OCI-LY1 (cell line): ENCODE results near the gene GPR142.

Experiments
- H2AFZ ChIP-seq: fragments of 200-600 bp; sonication (generic), shearing (Covaris generic); 2 replicates; pipeline ENCODE4 v1.6.0; 2014; ENCODE audit warnings: antibody characterized with exemption, mild to moderate bottlenecking, low read length
- H3F3A ChIP-seq: fragments of 200-600 bp; sonication (generic), shearing (Covaris generic); 2 replicates; pipeline ENCODE4 v1.6.0; 2014; ENCODE audit warnings: mild to moderate bottlenecking, antibody characterized with exemption, low read length, moderate library complexity; ENCODE audit not compliant: insufficient read depth
- H3K27ac ChIP-seq: fragments of 200-600 bp; sonication (generic); 2 replicates; pipeline ENCODE4 v1.5.1; 2014; ENCODE audit warnings: low read length, mixed run types, mild to moderate bottlenecking, low read depth; ENCODE audit not compliant: poor library complexity, severe bottlenecking
- H3K27me3 ChIP-seq: fragments of 200-600 bp; sonication (generic); 2 replicates; pipeline ENCODE4 v1.6.0; 2014; ENCODE audit warnings: antibody characterized with exemption, mild to moderate bottlenecking, low read length, moderate library complexity; ENCODE audit not compliant: insufficient read depth
- H3K36me3 ChIP-seq: fragments of 200-600 bp; sonication (generic); 2 replicates; pipeline ENCODE4 v1.6.1; 2014; ENCODE audit warnings: mild to moderate bottlenecking, antibody characterized with exemption, low read length, moderate library complexity, mixed read lengths; ENCODE audit not compliant: insufficient read depth
- H3K4me1 ChIP-seq: fragments of 200-600 bp; sonication (generic); 2 replicates; pipeline ENCODE4 v1.5.1; 2014; ENCODE audit warnings: mild to moderate bottlenecking, low read length, moderate library complexity; ENCODE audit not compliant: insufficient read depth, severe bottlenecking
- H3K4me2 ChIP-seq: fragments of 200-600 bp; sonication (generic), shearing (Covaris generic); 2 replicates; pipeline ENCODE4 v1.6.1; 2014; ENCODE audit warnings: low read length
- H3K4me3 ChIP-seq: fragments of 200-600 bp; sonication (generic); 2 replicates; pipeline ENCODE4 v1.5.1; 2014; ENCODE audit warnings: low read length, low read depth, mild to moderate bottlenecking, mixed read lengths; ENCODE audit not compliant: poor library complexity, severe bottlenecking
- H3K79me2 ChIP-seq: fragments of 200-600 bp; shearing (Covaris generic); 2 replicates; pipeline ENCODE4 v1.6.1; 2016; ENCODE audit warnings: mixed run types, low read length, mixed read lengths; ENCODE audit not compliant: insufficient read depth
- H3K9ac ChIP-seq: fragments of 200-600 bp; sonication (generic), shearing (Covaris generic); 2 replicates; pipeline ENCODE4 v1.6.1; 2014; ENCODE audit warnings: mild to moderate bottlenecking, low read length, mixed read lengths
- H3K9me2 ChIP-seq: fragments of 200-600 bp; sonication (generic), shearing (Covaris generic); 2 replicates; pipeline ENCODE4 v1.6.1; 2014; ENCODE audit warnings: low read depth, mild to moderate bottlenecking, low read length, mixed read lengths
- H3K9me3 ChIP-seq: fragments of 200-600 bp; shearing (Covaris generic); 2 replicates; pipeline ENCODE4 v1.6.1; 2014; ENCODE audit warnings: low read length, mixed read lengths
- H4K20me1 ChIP-seq: fragments of 200-600 bp; sonication (generic), shearing (Covaris generic); 2 replicates; pipeline ENCODE4 v1.6.0; 2016; ENCODE audit warnings: mild to moderate bottlenecking, low read length; ENCODE audit not compliant: insufficient read depth
- EZH2 ChIP-seq: fragments of 200-600 bp; sonication (generic), shearing (Covaris generic); IDR thresholded peaks from 2 replicates; pipeline ENCODE4 v1.8.0; 2017; ENCODE audit warnings: borderline replicate concordance, mixed run types, mild to moderate bottlenecking, antibody characterized with exemption, low read length, moderate library complexity, mixed read lengths
- TF ChIP-seq, protein P1 (sequence below): fragments of 200-600 bp; sonication (generic), shearing (Covaris generic); IDR thresholded peaks from 2 replicates; pipeline ENCODE4 v1.5.1; 2017; ENCODE audit warnings: mild to moderate bottlenecking, antibody characterized with exemption, low read length, moderate library complexity, mixed read lengths

Gene GPR142

GRCh38 chr17:74415608-74416396, 48.5 kb downstream of the GPR142 start:
- Histone ChIP-seq H3K9ac (no peak overlapping the region), H2AFZ (no peak overlapping the region), H3K27ac (no peak overlapping the region), H3K4me3 (no peak overlapping the region), H3K36me3 (no peaks in the 10 kb centered on the region), H3K9me2 (no peaks in the 10 kb centered on the region), H3F3A (no peaks in the 10 kb centered on the region), H3K79me2 (no peaks in the 10 kb centered on the region), H3K4me1 (no peaks in the 10 kb centered on the region), H3K4me2 (no peak overlapping the region), H3K27me3 (no peaks in the 10 kb centered on the region), H3K9me3 (no peaks in the 10 kb centered on the region), H4K20me1 (no peaks in the 10 kb centered on the region)
- TF ChIP-seq, protein P1, sequence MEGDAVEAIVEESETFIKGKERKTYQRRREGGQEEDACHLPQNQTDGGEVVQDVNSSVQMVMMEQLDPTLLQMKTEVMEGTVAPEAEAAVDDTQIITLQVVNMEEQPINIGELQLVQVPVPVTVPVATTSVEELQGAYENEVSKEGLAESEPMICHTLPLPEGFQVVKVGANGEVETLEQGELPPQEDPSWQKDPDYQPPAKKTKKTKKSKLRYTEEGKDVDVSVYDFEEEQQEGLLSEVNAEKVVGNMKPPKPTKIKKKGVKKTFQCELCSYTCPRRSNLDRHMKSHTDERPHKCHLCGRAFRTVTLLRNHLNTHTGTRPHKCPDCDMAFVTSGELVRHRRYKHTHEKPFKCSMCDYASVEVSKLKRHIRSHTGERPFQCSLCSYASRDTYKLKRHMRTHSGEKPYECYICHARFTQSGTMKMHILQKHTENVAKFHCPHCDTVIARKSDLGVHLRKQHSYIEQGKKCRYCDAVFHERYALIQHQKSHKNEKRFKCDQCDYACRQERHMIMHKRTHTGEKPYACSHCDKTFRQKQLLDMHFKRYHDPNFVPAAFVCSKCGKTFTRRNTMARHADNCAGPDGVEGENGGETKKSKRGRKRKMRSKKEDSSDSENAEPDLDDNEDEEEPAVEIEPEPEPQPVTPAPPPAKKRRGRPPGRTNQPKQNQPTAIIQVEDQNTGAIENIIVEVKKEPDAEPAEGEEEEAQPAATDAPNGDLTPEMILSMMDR: no peak
- no peak for TF ChIP-seq EZH2

DNA sequence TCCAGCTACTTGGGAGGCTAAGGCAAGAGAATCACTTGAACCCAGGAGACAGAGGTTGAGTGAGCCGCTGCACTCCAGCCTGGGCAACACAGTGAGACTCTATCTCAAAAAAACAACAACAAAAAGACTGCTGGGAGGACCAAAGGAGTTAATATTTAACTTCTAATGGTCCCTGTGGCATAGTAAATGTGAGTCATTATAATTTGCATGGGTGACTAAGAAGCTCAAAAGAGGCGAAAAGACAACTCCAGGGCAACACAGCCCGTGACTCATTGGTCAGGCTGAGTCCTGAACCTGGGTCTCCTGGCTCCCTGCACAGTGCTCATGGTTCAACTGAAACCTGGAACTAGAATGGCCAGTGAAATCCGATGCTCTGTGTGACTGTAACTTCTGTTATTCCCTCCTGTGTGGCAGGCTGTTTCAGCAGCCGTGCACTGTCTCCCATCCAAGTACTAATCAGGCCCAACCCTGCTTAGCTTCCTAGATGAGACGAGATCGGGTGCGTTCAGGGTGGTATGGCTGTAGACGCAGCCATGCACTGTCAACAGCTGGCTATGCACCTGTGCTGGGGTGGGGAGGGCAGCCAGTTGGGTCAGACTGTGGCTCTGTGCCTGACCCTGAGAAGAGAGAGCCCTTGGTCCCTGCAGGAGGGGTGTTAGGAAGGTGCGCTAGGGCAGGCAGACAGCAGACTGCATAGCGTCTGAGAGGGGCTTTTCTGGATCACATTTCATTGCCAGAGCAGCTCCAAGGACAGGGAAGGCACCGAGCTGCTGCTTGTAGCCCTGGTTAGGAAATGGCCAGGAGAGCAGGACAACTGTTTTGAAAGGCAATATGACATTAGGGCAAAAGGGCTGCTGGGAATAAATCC, 50.1 kb downstream of the GPR142 start:
- Histone ChIP-seq H4K20me1 (no peaks in the 10 kb centered on the region), H3K9me2 (no peaks in the 10 kb centered on the region), H3K79me2 (no peaks in the 10 kb centered on the region), H3F3A (no peaks in the 10 kb centered on the region), H3K27me3 (no peaks in the 10 kb centered on the region), H3K4me3 (no peak overlapping the region), H3K27ac (no peak overlapping the region), H2AFZ (no peak overlapping the region), H3K36me3 (no peaks in the 10 kb centered on the region), H3K9ac (no peak overlapping the region), H3K4me1 (no peaks in the 10 kb centered on the region), H3K9me3 (no peaks in the 10 kb centered on the region), H3K4me2 (no peak overlapping the region)
- no peak for TF ChIP-seq EZH2

GRCh38 chr17:74419928-74420411, 52.7 kb downstream of the GPR142 start:
- Histone ChIP-seq H3K36me3 (no peaks in the 10 kb centered on the region), H3K4me2 (no peak overlapping the region), H3K4me1 (no peaks in the 10 kb centered on the region), H4K20me1 (no peaks in the 10 kb centered on the region), H3K4me3 (no peak overlapping the region), H3K27ac (no peak overlapping the region), H2AFZ (no peak overlapping the region), H3K9ac (no peak overlapping the region), H3K79me2 (no peaks in the 10 kb centered on the region), H3K9me2 (no peaks in the 10 kb centered on the region), H3F3A (no peaks in the 10 kb centered on the region), H3K9me3 (no peaks in the 10 kb centered on the region), H3K27me3 (0 out of 2 replicates have a peak, but pooled peaks cover 3% of the 10 kb centered on the region)
- TF ChIP-seq EZH2: no peak
- TF ChIP-seq, protein P1: no peak
